GM19043 (cell line): ENCODE measurements around the gene TIAM1.

Experiments
- ATAC-seq: cut with Tn5 transposase; IDR thresholded peaks from one replicate; pipeline ENCODE4 v1.9.1; 2021; ENCODE audit warnings: low read depth; ENCODE audit not compliant: unreplicated experiment

TIAM1 gene, protein sequence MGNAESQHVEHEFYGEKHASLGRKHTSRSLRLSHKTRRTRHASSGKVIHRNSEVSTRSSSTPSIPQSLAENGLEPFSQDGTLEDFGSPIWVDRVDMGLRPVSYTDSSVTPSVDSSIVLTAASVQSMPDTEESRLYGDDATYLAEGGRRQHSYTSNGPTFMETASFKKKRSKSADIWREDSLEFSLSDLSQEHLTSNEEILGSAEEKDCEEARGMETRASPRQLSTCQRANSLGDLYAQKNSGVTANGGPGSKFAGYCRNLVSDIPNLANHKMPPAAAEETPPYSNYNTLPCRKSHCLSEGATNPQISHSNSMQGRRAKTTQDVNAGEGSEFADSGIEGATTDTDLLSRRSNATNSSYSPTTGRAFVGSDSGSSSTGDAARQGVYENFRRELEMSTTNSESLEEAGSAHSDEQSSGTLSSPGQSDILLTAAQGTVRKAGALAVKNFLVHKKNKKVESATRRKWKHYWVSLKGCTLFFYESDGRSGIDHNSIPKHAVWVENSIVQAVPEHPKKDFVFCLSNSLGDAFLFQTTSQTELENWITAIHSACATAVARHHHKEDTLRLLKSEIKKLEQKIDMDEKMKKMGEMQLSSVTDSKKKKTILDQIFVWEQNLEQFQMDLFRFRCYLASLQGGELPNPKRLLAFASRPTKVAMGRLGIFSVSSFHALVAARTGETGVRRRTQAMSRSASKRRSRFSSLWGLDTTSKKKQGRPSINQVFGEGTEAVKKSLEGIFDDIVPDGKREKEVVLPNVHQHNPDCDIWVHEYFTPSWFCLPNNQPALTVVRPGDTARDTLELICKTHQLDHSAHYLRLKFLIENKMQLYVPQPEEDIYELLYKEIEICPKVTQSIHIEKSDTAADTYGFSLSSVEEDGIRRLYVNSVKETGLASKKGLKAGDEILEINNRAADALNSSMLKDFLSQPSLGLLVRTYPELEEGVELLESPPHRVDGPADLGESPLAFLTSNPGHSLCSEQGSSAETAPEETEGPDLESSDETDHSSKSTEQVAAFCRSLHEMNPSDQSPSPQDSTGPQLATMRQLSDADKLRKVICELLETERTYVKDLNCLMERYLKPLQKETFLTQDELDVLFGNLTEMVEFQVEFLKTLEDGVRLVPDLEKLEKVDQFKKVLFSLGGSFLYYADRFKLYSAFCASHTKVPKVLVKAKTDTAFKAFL (N-terminal part only)

DNA sequence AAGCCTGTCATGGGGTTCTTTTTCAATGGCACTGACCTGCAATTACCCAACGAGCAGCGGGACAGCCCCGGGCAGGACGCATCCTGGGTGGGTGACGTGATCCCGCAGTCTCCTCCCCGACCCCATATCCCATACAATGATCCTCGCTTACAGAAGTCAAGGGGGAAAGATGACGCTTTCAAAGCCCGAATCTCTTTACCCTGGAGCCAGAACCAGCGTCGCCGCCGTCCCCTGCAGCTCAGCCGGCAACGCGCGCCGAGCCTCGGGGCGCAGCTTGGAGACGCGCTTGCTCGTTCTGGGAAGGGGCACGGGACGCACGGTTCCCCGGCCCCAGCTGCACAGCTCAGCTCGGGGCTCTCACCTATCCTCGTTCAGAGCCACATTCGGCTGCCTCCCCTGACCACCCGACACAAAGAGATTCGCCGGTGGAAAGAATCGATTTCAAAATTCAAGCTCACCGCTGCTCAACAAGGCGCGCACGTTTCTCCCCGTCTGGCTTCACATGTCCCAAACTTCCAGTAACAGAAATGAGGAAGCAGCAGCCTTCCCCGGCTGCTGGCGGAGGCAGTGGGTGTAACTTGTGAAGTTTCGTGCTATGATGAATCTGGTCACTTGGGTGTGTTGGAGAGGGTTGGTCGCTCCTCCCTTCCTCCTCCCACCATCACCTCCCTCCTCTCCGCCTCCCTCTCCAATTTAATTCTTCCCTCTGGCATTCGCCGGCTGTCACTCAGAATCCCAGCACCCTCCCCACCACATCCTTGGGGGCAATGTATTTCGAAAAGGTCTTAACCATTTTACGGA lies at the start of gene TIAM1:
Gene TIAM1 (minus strand): TSS at position 582 of the 801 bp plus-strand sequence. CDS start 77,289 bp downstream, outside the sequence.
- ATAC-seq = no peak

DNA sequence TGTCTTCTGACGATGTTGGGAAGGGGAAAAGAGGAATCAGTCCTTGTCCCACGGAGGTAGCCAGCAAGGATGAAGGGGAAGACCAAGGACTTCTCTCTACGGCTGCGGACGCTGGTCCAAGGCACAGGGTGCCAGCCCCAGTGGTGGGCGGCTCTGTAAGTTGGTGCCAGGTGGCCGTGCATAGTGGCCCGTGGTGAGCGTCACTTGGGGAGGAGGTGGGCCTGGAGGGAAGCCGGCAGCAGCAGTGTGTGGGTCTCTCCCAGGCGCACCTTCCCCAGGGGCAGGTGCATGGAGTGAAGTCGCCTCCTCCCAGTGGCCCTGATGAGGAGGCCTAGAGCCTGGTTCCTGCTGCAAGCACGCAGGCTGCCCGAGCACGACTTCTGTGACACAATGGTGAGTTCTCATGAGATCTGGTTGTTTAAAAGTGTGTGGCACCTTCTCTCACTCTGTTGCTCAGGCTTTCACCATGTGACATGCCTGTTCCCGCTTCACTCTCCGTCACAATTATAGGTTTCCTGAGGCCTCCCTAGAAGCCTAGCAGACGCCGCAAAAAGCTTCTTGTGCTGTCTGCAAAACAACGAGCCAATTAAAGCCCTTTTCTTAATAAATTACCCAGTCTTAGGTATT lies 43.6 kb upstream of the TIAM1 start:
- no peak for ATAC-seq

DNA sequence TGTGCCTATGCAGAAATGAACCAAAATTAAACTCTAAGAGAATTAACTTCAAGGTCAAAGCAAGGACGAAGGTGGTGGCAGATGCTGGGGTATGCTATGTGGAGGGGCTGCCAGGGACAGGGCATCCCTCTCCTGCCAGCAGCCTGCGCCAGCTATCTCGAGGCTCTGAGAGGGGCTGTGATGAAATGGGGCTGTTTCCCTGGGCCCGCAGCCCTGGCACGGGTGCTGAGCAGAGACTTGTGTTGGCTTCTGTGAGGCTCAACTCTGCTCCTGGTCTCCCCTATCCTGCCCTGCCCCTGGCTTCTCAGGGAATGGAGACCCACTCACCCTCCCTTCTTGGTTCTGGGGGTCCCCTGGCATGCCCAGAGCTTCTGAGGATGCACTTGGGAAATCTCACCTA lies 41.9 kb upstream of the TIAM1 start:
- no peak for ATAC-seq

GRCh38 chr21:31383770-31384169 lies 39.7 kb upstream of the TIAM1 start:
- no peak for ATAC-seq

- ATAC-seq = no peak
Observed at GRCh38 chr21:31382060-31382459, 38.0 kb upstream of the TIAM1 start.

- ATAC-seq = no peak
Observed at GRCh38 chr21:31376301-31376700, 32.2 kb upstream of the TIAM1 start.

DNA sequence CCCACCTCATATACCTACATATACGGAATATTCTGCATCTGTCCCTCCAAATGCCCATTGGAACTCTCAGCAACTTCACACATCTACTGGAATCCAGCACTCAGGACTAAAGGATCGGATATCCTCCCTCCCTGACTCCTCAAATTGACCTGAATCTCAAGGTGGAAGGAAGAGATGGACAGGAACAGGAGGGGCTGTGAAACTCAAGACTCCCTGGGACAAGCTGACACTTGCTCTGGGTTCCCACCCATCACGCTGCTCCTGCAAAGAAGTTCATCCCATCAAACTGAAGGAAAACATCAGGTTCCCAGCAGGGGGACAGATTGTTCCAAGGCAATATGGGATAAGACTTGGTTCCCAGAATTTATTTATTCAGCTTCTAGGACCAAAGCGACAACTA lies 30.3 kb upstream of the TIAM1 start:
- no peak for ATAC-seq

DNA sequence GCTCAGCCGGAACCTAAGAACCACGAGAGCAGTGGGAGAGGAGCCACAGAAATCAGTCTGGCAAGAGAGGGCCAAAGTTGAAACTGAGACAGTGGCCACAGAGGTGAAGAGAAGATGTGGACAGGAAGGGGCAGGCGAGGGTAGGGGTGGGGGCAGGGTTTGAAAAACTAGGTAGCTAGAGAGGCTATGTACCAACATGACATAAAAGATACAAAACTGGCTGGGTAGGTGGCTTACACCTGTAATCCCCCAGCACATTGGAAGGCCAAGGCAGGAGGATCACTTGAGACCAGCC lies 28.4 kb upstream of the TIAM1 start:
- ATAC-seq = no peak

DNA sequence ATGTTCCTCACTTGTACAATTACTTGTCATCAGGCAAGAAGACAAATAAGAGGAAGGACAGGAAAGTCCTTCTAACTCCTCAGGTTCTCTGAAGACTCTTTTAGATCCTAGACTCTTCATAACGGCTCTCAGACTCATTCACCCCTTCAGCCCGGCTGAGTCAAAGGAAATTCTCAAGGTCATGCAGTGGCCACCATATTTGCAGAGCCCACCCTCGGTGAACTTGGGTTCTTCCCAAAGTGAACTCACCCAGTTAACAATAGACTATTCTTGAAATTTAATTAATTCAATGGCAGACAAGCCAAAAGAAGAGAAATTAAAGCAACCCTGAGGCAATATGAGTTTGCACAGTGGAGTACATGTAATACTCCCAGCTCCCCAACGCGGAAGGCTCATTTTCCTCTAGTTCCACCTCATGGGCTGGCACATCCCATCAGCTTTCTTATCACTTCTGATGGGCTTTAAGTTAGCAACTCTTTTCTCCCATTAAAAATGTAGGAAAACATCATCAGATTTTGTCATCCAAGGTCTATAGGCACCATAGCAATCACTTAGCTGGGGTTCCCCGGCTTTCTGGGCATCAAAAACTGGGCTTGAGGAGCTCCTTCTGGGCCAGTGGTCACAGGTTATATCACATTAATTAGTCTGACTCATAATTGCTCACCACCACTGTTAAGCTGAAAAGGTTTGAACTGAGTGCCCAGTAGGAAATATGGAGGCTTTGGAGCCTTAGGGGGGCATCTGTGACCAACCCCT lies 27.8 kb upstream of the TIAM1 start:
- no peak for ATAC-seq

- ATAC-seq = no peak
Observed at GRCh38 chr21:31370893-31371544, 27.0 kb upstream of the TIAM1 start.

DNA sequence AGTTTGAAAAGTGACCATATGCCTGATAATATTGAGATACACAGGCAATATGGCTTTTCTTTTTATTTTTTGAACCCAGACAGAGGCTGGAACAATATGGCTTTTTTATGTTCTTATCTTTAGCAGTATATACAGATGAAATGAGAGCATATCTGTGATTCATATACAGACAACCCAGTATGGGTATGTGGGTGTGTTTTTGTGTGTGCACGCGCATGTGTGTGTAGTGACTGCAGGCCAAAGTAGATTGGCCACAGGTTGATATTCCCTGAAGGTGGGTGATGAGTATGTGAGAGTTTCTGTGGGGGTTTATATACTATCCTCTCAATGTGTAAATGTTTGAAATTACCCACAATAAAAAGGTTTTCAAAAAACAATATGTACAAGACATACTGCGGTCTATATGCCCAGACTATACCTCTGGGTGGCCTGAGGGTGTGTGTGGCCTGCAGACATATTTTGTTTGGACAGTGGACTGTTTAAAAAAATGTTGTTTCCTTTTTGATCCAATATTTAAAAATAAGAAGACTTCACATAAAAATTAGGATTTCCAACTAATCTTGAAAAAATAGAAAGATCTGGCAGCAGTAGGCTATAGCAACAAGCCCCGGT lies 26.3 kb upstream of the TIAM1 start:
- ATAC-seq = no peak

GRCh38 chr21:31368361-31368760 lies 24.3 kb upstream of the TIAM1 start:
- no peak for ATAC-seq

DNA sequence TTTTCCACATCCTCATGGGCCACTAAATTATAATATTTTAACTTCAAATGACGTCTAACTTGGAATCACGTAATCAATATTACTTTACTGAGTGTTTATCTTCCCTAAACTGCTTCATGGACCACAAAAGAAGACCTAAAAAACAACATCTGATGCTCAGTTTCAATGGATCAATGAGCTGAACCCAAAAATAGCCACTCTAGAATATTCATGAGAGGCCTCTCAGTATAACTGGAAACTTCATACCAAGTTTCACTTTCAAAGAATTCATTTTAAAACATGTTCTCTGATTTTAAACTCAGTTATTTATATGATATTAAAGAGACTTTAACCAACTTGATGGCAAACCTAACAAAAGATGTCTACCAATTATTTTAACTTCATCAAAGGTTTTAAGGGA lies 23.7 kb upstream of the TIAM1 start:
- no peak for ATAC-seq

DNA sequence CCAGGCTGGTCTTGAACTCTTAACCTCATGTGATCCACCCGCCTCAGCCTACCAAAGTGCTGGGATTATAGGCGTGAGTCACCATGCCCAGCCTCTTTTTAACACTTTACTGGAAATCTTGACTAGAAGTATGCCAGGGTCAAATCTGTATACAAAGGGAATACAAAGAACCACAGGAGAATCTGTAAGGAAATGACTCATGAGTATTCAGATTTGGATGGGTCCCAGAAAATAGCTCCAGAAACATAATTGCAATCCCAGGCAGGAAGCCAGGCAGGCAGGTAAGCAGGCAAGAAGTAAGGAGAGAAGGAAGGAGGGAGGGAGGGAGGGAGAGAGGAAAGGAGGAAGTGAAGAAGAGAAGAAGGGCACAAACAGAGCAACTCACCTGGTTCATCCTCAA lies 22.8 kb upstream of the TIAM1 start:
- no peak for ATAC-seq

DNA sequence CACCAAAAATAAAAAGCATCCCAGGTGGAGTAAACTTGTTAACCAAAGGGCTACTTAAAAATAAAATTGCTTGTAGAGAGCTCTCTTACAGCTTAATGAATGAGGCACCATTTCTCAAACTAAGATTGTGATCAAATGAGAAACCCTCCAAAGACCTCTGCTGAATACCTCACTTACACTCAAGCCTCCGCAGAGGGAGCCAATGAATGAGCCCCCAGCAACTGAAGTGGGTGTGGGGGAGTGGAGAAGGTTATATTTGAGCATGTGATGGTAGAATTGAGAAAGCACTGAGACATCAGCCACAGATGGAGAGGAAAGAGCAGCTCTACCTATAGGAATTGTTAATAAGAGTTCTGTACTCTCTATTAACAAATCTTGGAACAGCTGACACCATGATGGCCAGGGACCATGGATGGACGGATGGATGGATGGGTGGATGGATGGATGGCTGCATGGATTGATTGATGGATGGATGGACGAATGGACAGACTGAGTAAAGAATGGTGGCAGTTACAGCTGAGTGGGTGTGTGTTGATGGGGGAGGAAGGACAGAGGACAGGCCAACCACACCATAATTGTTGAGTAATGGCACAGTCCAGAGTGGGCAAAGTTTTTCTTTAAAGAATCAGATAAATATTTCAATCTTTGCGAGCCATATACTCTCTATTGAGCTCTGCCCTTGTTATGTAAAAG lies 20.3 kb upstream of the TIAM1 start:
- no peak for ATAC-seq

DNA sequence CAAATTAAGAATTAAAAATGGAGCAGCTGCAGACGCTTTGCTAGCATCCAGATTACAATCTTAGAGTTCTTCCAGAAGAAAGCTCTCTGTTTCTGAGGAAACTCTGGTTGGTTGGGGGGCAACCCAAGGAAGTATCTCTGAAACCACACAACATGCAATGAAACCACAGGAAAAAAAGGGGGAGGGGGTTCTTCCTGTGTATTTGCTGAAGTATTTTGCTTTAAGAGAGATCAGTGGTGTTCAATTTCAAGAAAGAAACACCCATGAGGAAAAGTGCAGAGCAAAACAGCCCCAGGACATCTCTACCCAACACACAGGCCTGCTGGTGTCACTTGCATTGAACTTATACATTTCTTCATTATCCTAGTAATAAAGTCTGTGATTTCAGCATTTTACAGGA lies 19.7 kb upstream of the TIAM1 start:
- no peak for ATAC-seq

GRCh38 chr21:31360717-31361116 lies 16.7 kb upstream of the TIAM1 start:
- ATAC-seq = no peak

DNA sequence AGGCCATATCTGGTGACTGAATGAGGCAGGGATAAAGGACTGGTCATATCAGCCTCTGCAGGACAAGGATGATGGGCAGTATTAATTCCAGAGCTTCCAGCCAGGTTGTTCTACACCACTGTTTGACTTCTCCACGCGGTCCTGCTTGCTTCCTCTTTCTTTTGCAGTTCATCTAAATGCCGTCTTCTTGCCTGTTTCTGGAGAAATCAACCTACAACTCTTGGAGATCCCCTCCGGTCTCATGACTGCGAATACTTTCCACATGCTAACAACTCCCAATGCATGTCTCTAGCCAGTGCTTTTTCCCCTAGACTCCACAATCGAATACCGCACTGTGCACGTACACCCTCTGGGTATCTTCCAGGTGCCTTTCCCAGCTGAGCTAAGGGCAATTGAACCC lies 14.1 kb upstream of the TIAM1 start:
- no peak for ATAC-seq
